GM12872 (cell line): ENCODE measurements around the gene PALS2.

ENCODE experiments used
- TF ChIP-seq, protein P1 (sequence below): IDR thresholded peaks from 3 replicates; pipeline ENCODE4 v1.5.1; 2011; ENCODE audit warnings: low read depth, mild to moderate bottlenecking, low read length, moderate library complexity; ENCODE audit not compliant: insufficient read depth

Gene PALS2

DNA sequence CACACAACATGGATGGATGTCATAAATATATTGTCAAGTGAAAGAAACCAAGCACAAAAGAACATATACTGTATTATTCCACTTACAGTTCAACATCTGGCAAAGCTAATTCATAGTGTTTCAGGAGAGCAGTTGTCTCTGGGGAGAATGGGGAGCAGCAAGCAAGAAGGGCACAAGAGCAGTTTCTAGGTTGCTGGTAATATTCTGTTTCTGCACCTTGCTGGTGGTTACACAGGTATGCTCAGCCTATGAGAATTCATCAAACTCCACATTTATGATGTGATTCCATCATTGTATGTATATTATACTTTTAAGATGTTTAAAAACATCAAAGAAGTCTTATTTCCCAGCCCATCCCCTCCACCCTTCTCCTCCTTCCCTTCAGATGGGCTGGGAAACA, 18.1 kb upstream of the PALS2 start:
- TF ChIP-seq, protein P1, sequence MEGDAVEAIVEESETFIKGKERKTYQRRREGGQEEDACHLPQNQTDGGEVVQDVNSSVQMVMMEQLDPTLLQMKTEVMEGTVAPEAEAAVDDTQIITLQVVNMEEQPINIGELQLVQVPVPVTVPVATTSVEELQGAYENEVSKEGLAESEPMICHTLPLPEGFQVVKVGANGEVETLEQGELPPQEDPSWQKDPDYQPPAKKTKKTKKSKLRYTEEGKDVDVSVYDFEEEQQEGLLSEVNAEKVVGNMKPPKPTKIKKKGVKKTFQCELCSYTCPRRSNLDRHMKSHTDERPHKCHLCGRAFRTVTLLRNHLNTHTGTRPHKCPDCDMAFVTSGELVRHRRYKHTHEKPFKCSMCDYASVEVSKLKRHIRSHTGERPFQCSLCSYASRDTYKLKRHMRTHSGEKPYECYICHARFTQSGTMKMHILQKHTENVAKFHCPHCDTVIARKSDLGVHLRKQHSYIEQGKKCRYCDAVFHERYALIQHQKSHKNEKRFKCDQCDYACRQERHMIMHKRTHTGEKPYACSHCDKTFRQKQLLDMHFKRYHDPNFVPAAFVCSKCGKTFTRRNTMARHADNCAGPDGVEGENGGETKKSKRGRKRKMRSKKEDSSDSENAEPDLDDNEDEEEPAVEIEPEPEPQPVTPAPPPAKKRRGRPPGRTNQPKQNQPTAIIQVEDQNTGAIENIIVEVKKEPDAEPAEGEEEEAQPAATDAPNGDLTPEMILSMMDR: no peak

DNA sequence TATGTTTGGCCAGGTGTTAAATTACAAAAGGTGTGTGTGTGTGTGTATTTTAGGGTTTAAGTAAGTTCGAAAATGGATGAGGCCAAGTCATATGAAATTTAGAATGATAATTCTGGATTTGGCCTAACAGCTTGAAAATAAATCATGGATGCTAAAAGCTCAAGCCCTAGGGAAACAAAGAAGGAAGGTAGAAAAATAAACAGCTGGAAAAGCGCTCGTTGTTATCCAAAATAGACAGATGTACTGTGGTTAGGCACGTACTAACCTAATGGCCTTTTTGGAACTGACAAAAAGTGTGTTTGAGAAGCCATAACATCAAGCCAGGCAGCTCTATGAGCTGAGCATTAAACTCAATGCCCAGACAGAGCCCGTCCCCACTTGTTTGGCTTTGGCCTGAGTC, 17.5 kb upstream of the PALS2 start:
- TF ChIP-seq, protein P1: no peak

DNA sequence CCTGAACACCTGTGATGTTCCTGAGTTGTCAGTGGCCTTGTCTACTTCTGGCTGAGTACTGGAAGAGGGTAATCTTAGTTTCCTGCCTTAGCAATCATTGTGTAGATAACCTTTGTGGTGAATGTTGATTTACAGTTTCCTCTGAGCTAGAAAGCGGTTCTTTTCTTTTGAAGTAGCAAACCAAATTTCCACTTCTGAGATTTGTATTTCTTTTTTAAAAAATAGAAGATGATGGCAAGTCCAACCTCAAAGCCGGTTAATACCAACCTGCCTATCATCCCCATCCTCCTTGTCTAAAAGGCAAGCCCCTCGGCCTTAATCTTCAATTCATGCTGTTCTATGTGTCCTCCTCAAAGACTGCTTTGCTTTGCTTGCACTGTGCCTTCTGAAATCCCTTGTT, 12.5 kb upstream of the PALS2 start:
- TF ChIP-seq, protein P1: no peak

DNA sequence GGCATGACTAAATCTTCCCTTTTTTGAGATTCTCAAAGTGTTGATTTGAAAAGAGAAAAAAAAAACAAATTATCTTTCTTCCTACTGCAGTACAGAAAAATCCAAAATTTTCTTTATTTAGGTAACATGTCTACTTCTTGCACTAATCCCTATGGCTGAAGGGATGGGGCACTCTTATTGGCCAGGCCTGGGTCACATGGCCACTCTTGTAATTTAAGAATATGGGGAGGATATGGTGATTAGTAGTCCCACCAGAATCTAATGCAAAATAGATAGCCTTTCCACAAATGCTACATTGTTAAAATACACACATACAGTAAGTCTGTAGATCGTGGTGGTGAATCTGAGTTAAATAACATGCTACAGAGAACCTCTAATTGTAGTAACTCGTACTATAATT, 7.0 kb upstream of the PALS2 start:
- TF ChIP-seq, protein P1: no peak

DNA sequence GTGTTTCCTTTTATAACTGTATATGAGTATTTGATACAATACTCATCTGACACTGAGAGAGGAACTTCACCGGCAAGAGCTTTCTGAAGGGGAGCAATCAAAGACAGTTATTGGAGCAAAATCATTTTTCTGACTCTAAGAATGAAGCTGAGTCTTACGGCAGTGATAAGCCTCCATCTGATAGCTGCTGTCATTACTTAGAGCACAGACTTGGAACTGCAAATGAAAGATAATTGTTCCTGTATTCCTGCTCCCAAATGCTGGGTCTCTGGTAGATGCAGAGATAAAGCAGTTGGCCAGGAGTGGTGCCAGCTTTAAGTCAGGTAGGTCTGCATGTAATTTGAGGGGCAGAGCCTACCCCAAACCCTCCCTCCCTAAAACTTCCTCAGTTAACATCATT, 2.3 kb upstream of the PALS2 start:
- TF ChIP-seq, protein P1: no peak

DNA sequence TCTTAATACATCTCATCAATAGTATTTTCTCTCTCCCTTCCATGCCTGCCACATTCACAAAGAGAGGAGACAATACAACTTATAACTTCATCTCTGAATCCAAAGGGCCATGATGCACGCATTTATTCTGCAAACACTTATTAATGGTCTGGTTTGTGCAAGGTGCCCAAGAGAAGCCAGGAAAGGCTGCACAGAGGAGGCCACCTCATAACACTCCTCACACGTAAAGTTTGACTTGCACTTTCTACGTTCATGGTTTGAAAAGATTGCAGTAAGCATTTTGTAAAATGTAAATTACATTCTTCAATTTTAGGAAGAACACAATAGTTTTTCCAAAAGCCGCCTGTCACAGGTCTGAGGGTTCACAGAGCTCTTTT, 1.2 kb upstream of the PALS2 start:
- TF ChIP-seq, protein P1: no peak

DNA sequence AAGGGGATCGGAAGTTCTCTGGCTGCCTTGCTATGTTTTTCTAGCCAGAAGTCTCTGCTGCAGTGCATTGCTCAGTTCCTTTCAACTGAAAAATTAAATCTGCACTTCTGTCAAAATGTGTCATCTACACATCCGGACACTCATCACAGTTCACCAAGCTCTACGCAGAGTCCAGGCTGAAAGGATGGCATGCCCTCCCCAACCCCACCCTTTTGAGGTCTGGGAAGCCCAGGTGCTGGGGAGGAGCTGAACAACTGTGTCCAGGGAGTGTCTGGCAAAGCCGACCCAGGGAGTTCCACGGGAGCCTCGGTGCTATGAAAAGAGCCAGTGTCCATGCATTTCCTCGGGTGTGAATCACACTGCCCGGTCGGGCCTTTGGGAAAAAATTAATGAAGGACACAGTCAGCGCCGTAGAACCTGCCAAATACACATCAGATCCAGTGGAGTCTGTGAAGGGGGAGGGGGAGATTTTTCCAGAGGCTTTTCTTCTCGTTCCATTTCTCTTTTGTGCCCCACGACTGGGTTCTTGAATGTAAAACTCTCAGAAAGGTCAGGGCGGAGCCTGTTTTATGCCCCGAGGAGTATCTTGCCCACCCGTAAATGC, 757 bp upstream of the PALS2 start:
- TF ChIP-seq, protein P1: no peak
